Hematopoietic multipotent progenitor cell treated with erythropoietin and hydrocortisone succinate and interleukin-3 and kit ligand, for 8 days (in vitro differentiated cells): ENCODE results near the gene HLA-C.
"Not testable (repeated sequence)": the region's sequence is repeated elsewhere in the genome, so short reads cannot be mapped to it uniquely, and the experiment has no call there.

Experiments
- DNase-seq: peaks from one replicate; pipeline ENCODE4 v3.0.0-alpha.2; 2015

Gene HLA-C

DNA sequence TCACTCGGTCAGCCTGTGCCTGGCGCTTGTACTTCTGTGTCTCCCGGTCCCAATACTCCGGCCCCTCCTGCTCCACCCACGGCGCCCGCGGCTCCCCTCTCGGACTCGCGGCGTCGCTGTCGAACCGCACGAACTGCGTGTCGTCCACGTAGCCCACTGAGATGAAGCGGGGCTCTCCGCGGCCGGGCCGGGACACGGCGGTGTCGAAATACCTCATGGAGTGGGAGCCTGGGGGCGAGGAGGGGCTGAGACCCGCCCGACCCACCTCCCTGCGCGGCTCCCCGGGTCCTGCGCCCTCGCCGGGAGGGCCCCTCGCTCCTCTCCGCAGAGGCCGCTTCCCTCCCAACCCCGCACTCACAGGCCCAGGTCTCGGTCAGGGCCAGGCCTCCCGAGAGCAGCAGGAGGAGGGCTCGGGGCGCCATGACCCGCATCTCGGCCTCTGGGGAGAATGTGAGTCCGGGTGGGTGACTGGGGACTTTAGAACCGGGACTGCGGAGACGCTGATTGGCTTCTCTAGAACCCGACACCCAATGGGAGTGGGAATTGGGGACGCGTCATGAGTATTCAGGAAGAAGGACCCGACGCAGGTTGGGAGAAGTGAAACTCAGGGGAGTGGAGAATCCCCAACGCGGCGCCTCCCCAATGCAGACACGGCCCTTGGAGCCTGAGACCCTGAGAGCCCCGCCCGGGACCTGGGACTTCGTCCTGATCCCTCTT lies at the start of gene HLA-C:
TSS of gene HLA-C (minus strand) at position 452 of the 717 bp plus-strand sequence. CDS start at position 431, 21 bp downstream.
- peak; percentile 97 for DNase-seq

GRCh38 chr6:31321005-31321707 lies 49.3 kb upstream of the HLA-C start:
- DNase-seq, result no peak

GRCh38 chr6:31317036-31317435 lies 45.1 kb upstream of the HLA-C start:
- no peak for DNase-seq

GRCh38 chr6:31309641-31310040 lies 37.7 kb upstream of the HLA-C start:
- no peak for DNase-seq

GRCh38 chr6:31308845-31309175 lies 36.9 kb upstream of the HLA-C start:
- no peak for DNase-seq

GRCh38 chr6:31308050-31308844 lies 36.4 kb upstream of the HLA-C start:
- DNase-seq, result no peak

GRCh38 chr6:31307669-31308049 lies 35.8 kb upstream of the HLA-C start:
- no peak for DNase-seq

GRCh38 chr6:31305703-31306219 lies 33.9 kb upstream of the HLA-C start:
- DNase-seq, result no peak

- no peak for DNase-seq
These were observed 32.8 kb upstream of the HLA-C start for GRCh38 chr6:31304683-31305082.

DNA sequence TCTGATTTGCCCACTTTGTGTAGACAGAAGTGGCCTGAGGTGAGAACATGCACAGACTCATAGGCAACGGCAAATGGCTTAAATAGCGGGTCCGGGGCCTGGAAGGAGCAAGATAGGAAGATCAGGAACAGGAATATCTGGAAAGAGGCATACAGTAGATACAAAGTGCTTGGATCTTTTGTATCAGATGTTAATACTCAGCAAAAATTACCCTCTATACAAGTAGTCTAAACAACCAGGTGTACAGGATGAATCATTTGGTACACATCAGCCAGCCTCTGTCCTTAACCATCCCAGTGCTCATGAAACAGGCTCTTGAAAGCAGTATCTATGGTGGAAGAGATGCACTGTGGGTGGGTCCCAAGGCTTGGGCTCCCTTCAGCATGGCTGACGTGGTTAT lies 28.9 kb upstream of the HLA-C start:
- DNase-seq, result no peak

DNA sequence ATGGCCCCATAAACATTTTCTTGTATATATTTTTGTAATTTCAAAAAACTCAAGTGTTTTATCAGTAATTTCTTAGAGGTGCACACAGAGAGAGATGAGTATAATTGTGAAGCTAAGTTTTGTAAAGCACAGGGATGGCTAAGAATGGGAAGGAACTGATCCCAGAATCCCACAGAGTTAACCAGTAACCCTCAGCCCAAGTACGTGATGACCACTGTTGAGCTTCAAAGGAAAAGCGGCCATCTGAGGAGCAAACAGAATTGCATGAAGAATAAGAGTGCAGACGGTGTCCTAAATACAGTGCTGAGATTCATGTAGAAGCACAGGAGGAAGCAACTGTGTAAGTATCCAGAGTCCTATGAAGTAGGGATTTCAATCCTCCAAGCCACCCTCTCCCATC lies 28.1 kb upstream of the HLA-C start:
- no peak for DNase-seq

DNA sequence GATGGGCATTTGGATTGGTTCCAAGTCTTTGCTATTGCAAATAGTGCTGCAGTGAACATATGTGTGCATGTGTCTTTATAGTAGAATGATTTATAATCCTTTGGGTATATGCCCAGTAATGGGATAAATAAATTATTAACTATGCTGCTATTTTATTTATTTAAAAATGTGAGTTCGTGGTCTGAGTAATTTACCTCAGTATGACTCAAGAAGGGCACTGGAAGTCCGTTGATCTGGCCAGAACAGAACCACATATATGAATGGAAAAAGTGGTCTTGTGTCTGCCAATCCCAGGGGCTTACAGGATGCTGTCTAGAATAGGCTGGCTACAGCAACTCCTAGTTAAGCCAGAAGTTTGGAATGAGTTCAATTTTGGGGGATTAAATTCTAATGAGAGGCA lies 27.6 kb upstream of the HLA-C start:
- DNase-seq, result no peak

GRCh38 chr6:31294056-31294455 lies 22.2 kb upstream of the HLA-C start:
- DNase-seq, result no peak

GRCh38 chr6:31293343-31293742 lies 21.5 kb upstream of the HLA-C start:
- no peak for DNase-seq

DNA sequence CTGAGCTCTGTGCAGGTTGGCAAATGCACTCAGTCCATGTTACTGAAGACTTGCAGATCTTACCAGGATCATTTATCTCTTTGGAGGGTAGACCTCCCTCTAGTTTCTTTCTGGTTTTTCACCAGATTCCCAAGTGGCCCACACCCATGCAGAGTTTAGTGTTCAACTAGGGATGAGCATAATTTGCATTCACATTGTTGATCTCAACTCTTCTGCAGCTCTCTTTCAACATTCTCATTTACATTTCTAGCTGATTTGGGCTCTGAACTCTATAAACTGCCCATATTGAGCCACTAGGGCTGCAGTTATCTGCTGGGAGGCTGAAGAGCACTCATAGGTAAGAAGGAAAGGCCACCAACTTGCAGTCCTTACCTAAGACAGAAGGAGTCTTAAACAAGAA lies 17.9 kb upstream of the HLA-C start:
- DNase-seq, result no peak

- no peak for DNase-seq
These were observed 15.7 kb upstream of the HLA-C start for GRCh38 chr6:31287619-31288018.

GRCh38 chr6:31285982-31286381 lies 14.1 kb upstream of the HLA-C start:
- DNase-seq, result no peak

- DNase-seq, result peak; percentile 51
These were observed 13.6 kb upstream of the HLA-C start for GRCh38 chr6:31285486-31285885.

- DNase-seq, result not testable (repeated sequence)
These were observed 7.8 kb upstream of the HLA-C start for GRCh38 chr6:31279647-31280046.

- DNase-seq, result peak; percentile 5
These were observed 1.1 kb upstream of the HLA-C start for GRCh38 chr6:31272836-31273626.

DNA sequence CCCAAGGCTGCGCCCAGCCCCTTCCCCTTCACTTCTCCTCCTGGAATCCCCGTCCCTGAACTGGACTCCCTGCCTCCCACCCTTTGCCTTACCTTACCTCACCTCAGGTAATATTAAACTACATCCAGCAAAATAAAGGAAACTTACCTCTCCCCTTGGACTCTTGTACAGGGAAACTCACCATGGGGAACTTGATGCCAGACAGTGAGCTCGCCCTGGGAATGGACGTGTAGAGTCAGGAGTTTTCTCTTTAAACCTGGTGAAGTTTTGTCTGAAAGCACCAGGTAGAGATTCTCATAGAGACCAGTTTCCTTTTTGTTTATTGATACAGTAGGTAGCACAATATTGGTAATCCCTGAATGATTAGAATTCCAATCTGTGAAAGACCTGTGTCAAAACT lies 544 bp upstream of the HLA-C start:
- peak; percentile 22 for DNase-seq

DNA sequence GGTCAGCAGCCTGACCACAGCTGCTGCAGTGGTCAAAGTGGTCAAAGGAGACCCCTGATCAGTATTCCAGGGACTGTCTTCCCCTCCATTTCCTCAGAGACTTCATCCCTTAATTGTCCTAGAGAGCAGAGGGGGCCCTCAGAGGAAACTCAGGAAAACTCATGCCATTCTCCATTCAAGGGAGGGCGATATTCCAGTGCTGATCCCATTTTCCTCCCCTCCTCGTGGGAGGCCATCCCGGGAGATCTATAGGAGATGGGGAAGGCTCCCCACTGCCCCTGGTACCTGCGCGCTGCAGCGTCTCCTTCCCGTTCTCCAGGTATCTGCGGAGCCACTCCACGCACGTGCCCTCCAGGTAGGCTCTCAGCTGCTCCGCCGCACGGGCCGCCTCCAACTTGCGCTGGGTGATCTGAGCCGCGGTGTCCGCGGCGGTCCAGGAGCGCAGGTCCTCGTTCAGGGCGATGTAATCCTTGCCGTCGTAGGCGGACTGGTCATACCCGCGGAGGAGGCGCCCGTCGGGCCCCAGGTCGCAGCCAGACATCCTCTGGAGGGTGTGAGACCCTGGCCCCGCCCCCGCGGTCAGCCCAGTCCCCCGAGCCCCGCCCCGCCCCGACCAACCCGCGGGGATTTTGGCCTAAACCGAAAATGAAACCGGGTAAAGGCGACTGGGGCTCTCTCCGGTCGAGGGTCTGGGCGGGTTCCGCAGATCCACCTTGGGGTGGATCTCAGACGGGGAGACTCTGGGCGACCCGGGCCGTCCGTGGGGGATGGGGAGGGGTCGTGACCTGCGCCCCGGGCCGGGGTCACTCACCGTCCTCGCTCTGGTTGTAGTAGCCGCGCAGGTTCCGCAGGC lies 878 bp downstream of the HLA-C start:
- DNase-seq, result peak; percentile 34
